GM10847 (cell line): ENCODE results near the gene NTN1.

Experiments used
- POLR2A ChIP-seq: IDR thresholded peaks from 2 replicates; pipeline ENCODE4 v1.6.1; 2011; ENCODE audit not compliant: insufficient read length; ENCODE audit errors: extremely low read depth

The NTN1 gene

GRCh38 chr17:9023392-9024218 is 2.3 kb downstream of the NTN1 start:
- no peak for TF ChIP-seq POLR2A

DNA sequence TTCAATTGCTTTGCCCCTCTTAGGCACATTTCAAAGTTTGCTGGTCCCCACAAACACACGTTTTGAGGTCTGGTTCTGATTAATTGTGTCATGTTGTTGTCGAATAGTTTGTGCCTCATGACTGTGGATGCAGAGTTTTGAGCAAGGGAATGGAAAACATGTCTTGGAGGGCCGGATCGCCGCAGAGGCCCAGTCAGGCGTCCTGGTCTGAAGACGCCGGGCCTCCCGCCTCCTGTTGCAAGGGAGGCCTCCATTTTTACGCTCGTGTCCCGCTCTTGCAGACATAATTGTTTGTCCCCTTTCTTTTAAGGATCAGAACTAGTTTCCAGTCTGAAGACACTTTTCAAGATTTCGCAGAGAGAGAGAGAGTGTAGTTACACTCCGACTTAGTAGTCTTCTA is 3.2 kb downstream of the NTN1 start:
- TF ChIP-seq POLR2A = no peak

DNA sequence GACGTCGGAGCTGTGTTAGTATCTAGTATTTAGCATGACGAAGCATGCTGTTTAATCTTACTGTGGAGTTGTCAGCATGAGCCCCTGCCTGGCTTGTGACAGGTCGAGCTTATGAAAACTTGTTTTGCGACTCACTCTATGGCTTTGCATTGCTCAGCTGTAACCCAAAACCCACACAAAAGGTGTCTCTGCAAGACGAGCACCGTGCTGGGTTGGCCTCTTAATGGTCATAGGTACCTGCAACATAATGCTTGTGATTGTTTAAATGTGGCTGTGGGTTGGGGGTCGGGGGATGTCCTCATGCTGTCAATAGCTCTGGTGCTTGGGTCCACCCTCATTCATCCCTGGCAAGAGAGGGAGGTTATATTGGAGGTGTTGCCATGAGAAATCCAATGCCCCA is 5.4 kb downstream of the NTN1 start:
- TF ChIP-seq POLR2A = no peak

GRCh38 chr17:9028202-9028987 is 7.1 kb downstream of the NTN1 start:
- no peak for TF ChIP-seq POLR2A

DNA sequence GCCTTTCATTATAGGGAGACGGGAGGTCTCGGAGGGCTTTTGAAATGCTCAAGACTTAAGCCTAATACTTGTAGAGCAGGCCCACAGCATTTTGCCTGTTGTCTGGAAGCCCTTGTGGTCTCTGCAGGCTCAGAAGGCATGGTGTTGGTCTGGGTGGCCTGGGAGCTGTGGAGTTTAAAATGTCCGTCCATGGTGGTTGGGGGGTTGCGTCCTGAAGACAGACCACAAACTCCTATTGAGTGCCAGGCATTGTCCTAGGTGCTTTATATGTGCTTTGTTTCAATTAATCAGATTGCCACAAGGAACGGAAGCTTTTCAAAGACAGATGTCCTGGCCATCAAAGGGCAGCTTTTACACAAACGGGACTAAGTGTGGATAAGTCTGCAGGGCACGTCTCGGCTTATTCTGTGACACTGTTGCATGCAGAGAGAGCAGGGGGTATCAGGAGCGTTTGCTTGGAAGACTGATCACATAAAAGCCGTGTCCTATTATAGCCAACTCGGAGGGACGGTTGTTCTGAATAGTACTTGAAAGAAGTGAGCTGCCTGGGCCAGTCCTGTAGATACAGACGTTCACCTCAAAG is 7.8 kb downstream of the NTN1 start:
- TF ChIP-seq POLR2A = no peak

GRCh38 chr17:9032151-9032550 is 10.8 kb downstream of the NTN1 start:
- TF ChIP-seq POLR2A = no peak

- no peak for TF ChIP-seq POLR2A
These were observed 11.3 kb downstream of the NTN1 start for GRCh38 chr17:9032583-9032982.

- no peak for TF ChIP-seq POLR2A
These were observed 13.9 kb downstream of the NTN1 start for GRCh38 chr17:9035249-9035648.

DNA sequence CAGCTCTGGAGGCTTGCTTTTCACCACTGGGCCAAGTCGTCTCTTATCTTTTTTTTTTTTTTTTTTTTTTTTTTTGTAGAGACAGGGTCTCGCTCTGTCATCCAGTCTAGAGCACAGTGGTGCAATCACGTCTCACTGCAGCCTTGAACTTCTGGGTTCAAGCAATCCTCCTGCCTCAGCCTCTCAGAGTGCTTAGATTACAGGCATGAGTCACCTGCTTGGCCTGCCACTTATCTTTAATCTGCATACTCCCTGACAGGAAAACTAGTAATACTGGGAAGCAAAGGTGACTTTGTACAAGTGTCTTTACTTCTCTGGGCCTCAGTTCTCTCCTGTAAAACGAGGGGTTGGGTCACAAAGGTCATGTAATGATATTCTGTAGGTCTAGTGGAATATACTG is 15.0 kb downstream of the NTN1 start:
- TF ChIP-seq POLR2A = no peak

DNA sequence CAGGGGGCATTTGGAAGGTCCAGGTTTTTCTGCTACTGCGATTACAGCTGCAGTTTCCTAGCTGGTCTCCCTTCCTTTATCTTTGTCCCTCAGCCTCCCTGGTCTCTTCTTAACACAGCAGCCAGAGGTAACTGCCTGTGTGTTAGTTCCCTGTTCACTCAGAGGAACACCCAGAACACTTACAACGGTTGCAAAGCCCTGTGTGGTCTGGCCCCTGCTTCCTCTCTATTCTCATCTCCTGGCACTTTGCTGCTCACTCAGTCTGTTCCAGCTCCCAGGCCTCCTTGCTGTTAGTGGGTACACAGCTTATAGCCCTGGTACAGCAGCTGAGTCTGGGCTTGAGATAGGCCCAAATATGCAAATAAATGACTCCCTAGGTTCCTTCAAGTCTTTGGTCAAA is 16.4 kb downstream of the NTN1 start:
- TF ChIP-seq POLR2A = no peak

- TF ChIP-seq POLR2A = no peak
These were observed 17.1 kb downstream of the NTN1 start for GRCh38 chr17:9038380-9038779.

DNA sequence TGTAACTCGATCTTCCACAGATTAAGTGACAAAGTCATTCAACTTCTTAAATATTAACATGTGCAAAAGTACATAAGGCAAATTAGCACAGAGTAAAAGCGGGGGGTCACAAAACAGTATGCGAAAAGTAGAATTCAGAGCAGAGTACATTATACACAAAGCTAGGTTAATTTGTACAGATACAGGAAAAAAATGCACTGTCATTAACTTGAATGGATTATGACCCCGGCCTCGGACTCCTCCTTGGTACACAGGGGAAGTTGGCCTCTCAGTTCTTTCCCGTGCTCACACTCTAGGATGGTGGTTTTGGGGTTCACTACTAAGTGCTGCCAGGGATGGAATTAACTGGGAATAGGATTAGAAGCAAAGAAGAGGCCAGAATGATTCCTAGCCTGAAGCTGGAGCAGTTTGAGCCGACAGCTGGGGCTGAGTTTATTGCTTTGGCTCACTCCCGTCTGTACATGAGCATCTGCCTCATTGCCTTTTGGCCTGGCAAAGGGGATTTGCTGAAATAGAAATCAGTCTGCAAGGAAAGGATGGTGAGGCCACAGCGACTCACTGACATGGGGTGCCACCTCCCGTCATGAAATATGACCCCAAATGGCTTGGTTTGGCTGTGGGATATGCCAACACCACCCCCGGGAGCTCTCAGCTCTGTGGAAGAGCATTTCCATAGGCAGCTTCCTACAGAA is 23.6 kb downstream of the NTN1 start:
- TF ChIP-seq POLR2A = no peak

- no peak for TF ChIP-seq POLR2A
These were observed 29.6 kb downstream of the NTN1 start for GRCh38 chr17:9050801-9051401.

DNA sequence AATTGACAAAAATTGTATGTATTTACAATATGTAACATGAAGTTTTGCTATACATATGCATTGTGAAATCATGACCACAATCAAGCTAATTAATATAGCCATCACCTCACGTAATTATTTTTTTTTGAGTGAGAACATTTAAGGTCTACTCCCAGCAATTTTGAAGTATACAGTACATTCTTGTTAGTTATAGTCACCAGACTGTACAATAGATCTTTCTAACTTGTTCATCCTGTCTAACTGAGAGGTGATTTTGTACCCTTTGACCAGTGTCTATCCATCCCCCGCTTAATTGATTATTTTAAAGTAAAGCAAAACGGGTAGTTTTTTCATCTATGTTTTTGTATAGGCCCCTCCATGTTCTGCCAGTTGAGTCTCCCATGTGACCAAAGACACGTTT is 30.3 kb downstream of the NTN1 start:
- no peak for TF ChIP-seq POLR2A

GRCh38 chr17:9052921-9053320 is 31.6 kb downstream of the NTN1 start:
- TF ChIP-seq POLR2A = no peak

DNA sequence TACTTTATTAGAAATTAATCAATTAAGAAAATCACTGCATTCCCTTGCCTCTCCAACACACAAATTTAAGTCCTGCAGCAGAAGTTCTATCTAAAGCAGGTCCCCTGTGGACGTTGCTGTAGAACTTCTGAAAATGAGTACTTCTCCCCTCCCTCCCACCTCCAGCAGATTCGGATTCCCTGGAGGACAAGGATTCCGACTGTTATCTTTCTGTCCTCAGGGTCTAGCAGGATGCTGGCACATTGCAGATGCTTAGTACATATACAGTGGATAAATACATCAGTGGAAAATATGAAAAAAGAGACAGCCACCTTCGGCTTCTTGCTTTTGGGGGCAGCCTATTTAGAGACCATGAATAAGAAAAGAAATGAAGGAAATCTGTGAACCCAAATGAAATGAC is 32.1 kb downstream of the NTN1 start:
- TF ChIP-seq POLR2A = no peak
